ENCODE results near the gene FAM20A. TPM values are rescaled to one million over a fixed set of nuclear protein-coding genes. Genes with fewer than 3 reads are reported as not detected.

FAM20A gene
- total and polyA plus RNA-seq, 2 donors (not counting 1 experiment from before 2014, with no cell fraction given): 0.96 to 14.9 TPM

GRCh38 chr17:68634345-68634876, 33.2 kb upstream of the FAM20A start:
- Histone ChIP-seq H3K4me2 (ENCODE audit: extremely low read depth, insufficient read depth, low read length) (no peak overlapping the region), H4K20me1 (ENCODE audit: control insufficient read depth, extremely low read depth, insufficient read depth, low read length) (no peaks in the 10 kb centered on the region), H3K27me3 (ENCODE audit: control insufficient read depth, insufficient read depth, low read length) (no peaks in the 10 kb centered on the region), H3K4me1 (ENCODE audit: control insufficient read depth, extremely low read depth, insufficient read depth, low read length) (no peaks in the 10 kb centered on the region), H2AFZ (ENCODE audit: low read length) (no peak overlapping the region), H3K9me3 (ENCODE audit: control insufficient read depth, insufficient read depth, low read depth, low read length) (no peaks in the 10 kb centered on the region), H3K9ac (ENCODE audit: insufficient read depth, low read length) (no peak overlapping the region), H3K36me3 (ENCODE audit: control insufficient read depth, insufficient read depth, low read length) (no peaks in the 10 kb centered on the region), H3K4me3 (replicated peaks in 1 of 4; ENCODE audit: control extremely low read depth in 1 of 4, insufficient read depth in 1 of 4, low read depth in 3 of 4, low read length in 4 of 4) (no peak overlapping the region), H3K79me2 (ENCODE audit: control insufficient read depth, insufficient read depth, low read length) (no peaks in the 10 kb centered on the region), H3K27ac (ENCODE audit: insufficient read depth, low read length) (no peak overlapping the region)
- no peak for TF ChIP-seq EZH2 (IDR thresholded peaks at IDR 0.05; ENCODE audit: low read length, missing control alignments)
- DNase-seq (ENCODE audit: low read depth in 2 of 2): no peak

GRCh38 chr17:68628576-68628957, 27.4 kb upstream of the FAM20A start:
- H3K27ac ChIP-seq (ENCODE audit: insufficient read depth, low read length): no peak overlapping the region
- DNase-seq (ENCODE audit: low read depth in 2 of 2): no peak
- no peak overlapping the region for H3K4me2 ChIP-seq (ENCODE audit: extremely low read depth, insufficient read depth, low read length)

GRCh38 chr17:68627956-68628575, 26.9 kb upstream of the FAM20A start:
- no peaks in the 10 kb centered on the region for H4K20me1 ChIP-seq (ENCODE audit: control insufficient read depth, extremely low read depth, insufficient read depth, low read length)
- H2AFZ ChIP-seq (ENCODE audit: low read length): no peak overlapping the region
- H3K27me3 ChIP-seq (ENCODE audit: control insufficient read depth, insufficient read depth, low read length): no peaks in the 10 kb centered on the region
- DNase-seq (ENCODE audit: low read depth in 2 of 2): no peak
- H3K4me3 ChIP-seq (replicated peaks in 1 of 4; ENCODE audit: control extremely low read depth in 1 of 4, insufficient read depth in 1 of 4, low read depth in 3 of 4, low read length in 4 of 4): no peak overlapping the region
- no peaks in the 10 kb centered on the region for H3K79me2 ChIP-seq (ENCODE audit: control insufficient read depth, insufficient read depth, low read length)
- H3K27ac ChIP-seq (ENCODE audit: insufficient read depth, low read length): no peak overlapping the region
- H3K4me1 ChIP-seq (ENCODE audit: control insufficient read depth, extremely low read depth, insufficient read depth, low read length): no peaks in the 10 kb centered on the region
- no peak overlapping the region for H3K4me2 ChIP-seq (ENCODE audit: extremely low read depth, insufficient read depth, low read length)
- TF ChIP-seq EZH2 (IDR thresholded peaks at IDR 0.05; ENCODE audit: low read length, missing control alignments) (no peak), CTCF (conservative IDR thresholded peaks at IDR 0.05 in 1 of 2, IDR thresholded peaks at IDR 0.05 in 1 of 2; ENCODE audit: low read depth in 1 of 2, low read length in 2 of 2) (no peak)
- H3K9me3 ChIP-seq (ENCODE audit: control insufficient read depth, insufficient read depth, low read depth, low read length): no peaks in the 10 kb centered on the region
- no peak overlapping the region for H3K9ac ChIP-seq (ENCODE audit: insufficient read depth, low read length)
- no peaks in the 10 kb centered on the region for H3K36me3 ChIP-seq (ENCODE audit: control insufficient read depth, insufficient read depth, low read length)

More at GRCh38 chr17:68628576-68628957, 27.4 kb upstream of the FAM20A start:
- Histone ChIP-seq H3K9ac (ENCODE audit: insufficient read depth, low read length) (no peak overlapping the region), H3K36me3 (ENCODE audit: control insufficient read depth, insufficient read depth, low read length) (no peaks in the 10 kb centered on the region), H3K27me3 (ENCODE audit: control insufficient read depth, insufficient read depth, low read length) (no peaks in the 10 kb centered on the region), H4K20me1 (ENCODE audit: control insufficient read depth, extremely low read depth, insufficient read depth, low read length) (no peaks in the 10 kb centered on the region), H3K4me3 (replicated peaks in 1 of 4; ENCODE audit: control extremely low read depth in 1 of 4, insufficient read depth in 1 of 4, low read depth in 3 of 4, low read length in 4 of 4) (no peak overlapping the region), H2AFZ (ENCODE audit: low read length) (no peak overlapping the region), H3K9me3 (ENCODE audit: control insufficient read depth, insufficient read depth, low read depth, low read length) (no peaks in the 10 kb centered on the region), H3K4me1 (ENCODE audit: control insufficient read depth, extremely low read depth, insufficient read depth, low read length) (no peaks in the 10 kb centered on the region), H3K79me2 (ENCODE audit: control insufficient read depth, insufficient read depth, low read length) (no peaks in the 10 kb centered on the region)
- TF ChIP-seq CTCF (conservative IDR thresholded peaks at IDR 0.05 in 1 of 2, IDR thresholded peaks at IDR 0.05 in 1 of 2; ENCODE audit: low read depth in 1 of 2, low read length in 2 of 2): no peak
- TF ChIP-seq EZH2 (IDR thresholded peaks at IDR 0.05; ENCODE audit: low read length, missing control alignments): no peak

Measured in fibroblast of lung (primary cell).